Measurements from ENCODE around the gene PHYKPL. TPM values are rescaled to one million over a fixed set of nuclear protein-coding genes. Genes with fewer than 3 reads are reported as not detected.
"Not testable (repeated sequence)": the region's sequence is repeated elsewhere in the genome, so short reads cannot be mapped to it uniquely, and the experiment has no call there.

PHYKPL gene
- total RNA-seq, 1 donor from 2014 or later: 29.2 TPM

GRCh38 chr5:178240341-178240741 is 7.7 kb upstream of the PHYKPL start:
- DNase-seq (ENCODE audit: low read depth): no peak
- H3K27me3 ChIP-seq (ENCODE audit: control insufficient read depth, insufficient read depth, low read length): no peaks in the 10 kb centered on the region
- FAIRE-seq: no peak
- H3K4me3 ChIP-seq (ENCODE audit: low read depth, low read length): no peak overlapping the region
- no peaks in the 10 kb centered on the region for H3K36me3 ChIP-seq (ENCODE audit: control insufficient read depth, insufficient read depth, low read length)
- TF ChIP-seq CTCF (IDR thresholded peaks at IDR 0.05; ENCODE audit: insufficient read depth, low read length, severe bottlenecking): no peak

GRCh38 chr5:178239626-178240301 is 7.2 kb upstream of the PHYKPL start:
- not testable (repeated sequence) for FAIRE-seq; H3K27me3 ChIP-seq (ENCODE audit: control insufficient read depth, insufficient read depth, low read length); DNase-seq (ENCODE audit: low read depth); H3K4me3 ChIP-seq (ENCODE audit: low read depth, low read length); H3K36me3 ChIP-seq (ENCODE audit: control insufficient read depth, insufficient read depth, low read length)

- Histone ChIP-seq H3K4me3 (ENCODE audit: low read depth, low read length) (no peak overlapping the region), H3K36me3 (ENCODE audit: control insufficient read depth, insufficient read depth, low read length) (no peaks in the 10 kb centered on the region), H3K27me3 (ENCODE audit: control insufficient read depth, insufficient read depth, low read length) (no peaks in the 10 kb centered on the region)
- TF ChIP-seq CTCF (IDR thresholded peaks at IDR 0.05; ENCODE audit: insufficient read depth, low read length, severe bottlenecking): no peak
- FAIRE-seq: no peak
- DNase-seq (ENCODE audit: low read depth): no peak
These were observed 6.3 kb upstream of the PHYKPL start for GRCh38 chr5:178238711-178239592.

GRCh38 chr5:178238313-178238635 is 5.7 kb upstream of the PHYKPL start:
- DNase-seq (ENCODE audit: low read depth) (no peak), FAIRE-seq (no peak)
- Histone ChIP-seq H3K27me3 (ENCODE audit: control insufficient read depth, insufficient read depth, low read length) (no peaks in the 10 kb centered on the region), H3K36me3 (ENCODE audit: control insufficient read depth, insufficient read depth, low read length) (no peaks in the 10 kb centered on the region), H3K4me3 (ENCODE audit: low read depth, low read length) (no peak overlapping the region)
- TF ChIP-seq CTCF (IDR thresholded peaks at IDR 0.05; ENCODE audit: insufficient read depth, low read length, severe bottlenecking): no peak

- H3K27me3 ChIP-seq (ENCODE audit: control insufficient read depth, insufficient read depth, low read length): no peaks in the 10 kb centered on the region
- peak; percentile 82 for DNase-seq (ENCODE audit: low read depth)
- no peaks in the 10 kb centered on the region for H3K36me3 ChIP-seq (ENCODE audit: control insufficient read depth, insufficient read depth, low read length)
- no peak overlapping the region for H3K4me3 ChIP-seq (ENCODE audit: low read depth, low read length)
- no peak for TF ChIP-seq CTCF (IDR thresholded peaks at IDR 0.05; ENCODE audit: insufficient read depth, low read length, severe bottlenecking)
- no peak for FAIRE-seq
These were observed 5.1 kb upstream of the PHYKPL start for GRCh38 chr5:178237431-178238312.

GRCh38 chr5:178236679-178237078 is 4.1 kb upstream of the PHYKPL start:
- no peak for TF ChIP-seq CTCF (IDR thresholded peaks at IDR 0.05; ENCODE audit: insufficient read depth, low read length, severe bottlenecking)
- Histone ChIP-seq H3K4me3 (ENCODE audit: low read depth, low read length) (no peak overlapping the region), H3K36me3 (ENCODE audit: control insufficient read depth, insufficient read depth, low read length) (no peaks in the 10 kb centered on the region), H3K27me3 (ENCODE audit: control insufficient read depth, insufficient read depth, low read length) (no peaks in the 10 kb centered on the region)
- DNase-seq (ENCODE audit: low read depth) (no peak), FAIRE-seq (no peak)
